Pancreas (tissue), 10 donors: Measurements from ENCODE around the gene MED26. TPM values are rescaled to one million over a fixed set of nuclear protein-coding genes. Genes with fewer than 3 reads are reported as not detected.
A peak's percentile ranks its signal among the peaks of the same experiment; 100 is the strongest.

ENCODE experiments used
- ATAC-seq, 4 donors: fragments of 200-7000 bp; cut with Tn5 transposase; one replicate each; pipeline versions ENCODE4 v1.8.0 to v1.9.1; 2020; ENCODE audit warnings: mild to moderate bottlenecking in 4 of 4, moderate library complexity in 4 of 4
- DNase-seq, 6 donors: peaks; one replicate each; pipeline ENCODE4 v3.0.0-alpha.2; 2020
- FAIRE-seq: peaks from 2 replicates; lab custom pipeline; 2012; peaks lifted over from hg19 to GRCh38; lab: Jason Lieb, UNC
- H3K27ac ChIP-seq, 4 donors: fragments of 200-600 bp; sonication (generic); 1 replicate in 3 of 4; 2 replicates in 1 of 4; pipeline versions ENCODE4 v1.5.0 to v1.8.0; 2020
- H3K27me3 ChIP-seq, 4 donors: fragments of 200-600 bp; one replicate each; pipeline ENCODE4 v1.8.0; 2021
- H3K36me3 ChIP-seq, 3 donors: fragments of 200-600 bp; sonication (generic) in 1 of 3; one replicate each; pipeline versions ENCODE4 v1.5.0 to v1.8.0; 2020 to 2021
- H3K4me1 ChIP-seq, 3 donors: fragments of 200-600 bp; one replicate each; pipeline ENCODE4 v1.8.0; 2021
- H3K4me3 ChIP-seq, 4 donors: fragments of 200-600 bp; sonication (generic) in 2 of 4; one replicate each; pipeline versions ENCODE4 v1.5.0 to v1.8.0; 2020 to 2021
- H3K9me3 ChIP-seq, 4 donors: fragments of 200-600 bp; one replicate each; pipeline ENCODE4 v1.8.0; 2021
- WGBS, 2 donors: extraction: QIAGEN DNeasy Blood & Tissue Kit; methylation state at CpG; one replicate each; pipeline ENCODE4 v1.1.7; 2013; 5-methylcytosine and 5-hydroxymethylcytosine counted together
- intact Hi-C, 3 donors: fragments of 100-400 bp; cut with DNase I; formaldehyde crosslinking; loops; one replicate each; pipeline versions ENCODE4 v1.11.1 to v1.14.2; 2022
- polyA plus RNA-seq, 2 donors: library from polyadenylated mRNA; stranded (reverse); fragments of 200-250 nt; gene quantifications; one replicate each; pipeline ENCODE4 v1.2.3, GENCODE V29; 2013
- total RNA-seq, 6 donors: library from RNA; stranded (reverse); fragmentation: NEBNext Ultra II Directional in 4 of 6; extraction: Animal tissue kit (Norgen Biotek cat#: 25700) in 4 of 6; gene quantifications; one replicate each; pipeline versions ENCODE4 v1.2.1 to v1.2.4, GENCODE V29; 2021 to 2023
- TF ChIP-seq, protein P1 (sequence below), 4 donors: fragments of 200-600 bp; sonication (generic) in 3 of 4; IDR thresholded peaks; one replicate each; pipeline versions ENCODE4 v1.5.0 to v1.8.0; 2021; ENCODE audit warnings: antibody characterized with exemption in 4 of 4
- donor health status: healthy with polysubstance abuse.
- donor health status: DM: no; HTN: no; CAD: no; lungs with moderate emphysema.
- donor health status: DM: no; HTN: no; CAD: no.
- donor health status: control.
- donor health status: control.
- donor health status: Bipolar disorder and iron deficiency.
- donor health status: DM: yes; HTN: yes; CAD: no.
- donor health status: DM: no; HTN: no; CAD: no.
- donor health status: DM: no; HTN: no; CAD: no.
- donor health status: DM: yes; HTN: yes; CAD: no.

MED26 gene
- total and polyA plus RNA-seq, 8 donors = 3.7 to 7.1 (median 4.0) TPM

DNA sequence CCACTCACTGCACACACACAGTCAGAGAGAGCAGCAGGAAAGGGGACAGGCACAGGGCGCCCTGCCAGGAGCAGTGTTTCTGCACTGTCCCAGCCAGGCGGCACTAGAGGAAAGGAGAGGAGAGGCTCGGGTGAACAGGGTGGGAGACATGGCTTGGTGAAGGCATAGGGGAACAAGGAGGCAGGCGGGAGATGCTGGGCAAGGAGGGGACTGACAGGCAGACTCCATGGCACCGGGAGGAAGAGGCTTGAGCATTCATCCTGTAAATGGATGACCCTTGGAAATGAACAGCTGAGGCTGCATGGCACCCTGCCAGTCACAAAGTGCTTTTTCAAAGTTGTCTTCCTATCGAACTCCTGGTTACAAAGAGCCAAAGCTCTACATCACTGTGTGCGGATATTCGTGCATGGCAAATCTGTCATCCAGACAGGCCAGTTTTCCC is 22.4 kb downstream of the MED26 start:
- no peaks in the 10 kb centered on the region for H3K9me3 ChIP-seq
- H3K27me3 ChIP-seq = no peaks in the 10 kb centered on the region
- peaks cover 10 to 19% (median 15%) of the 10 kb centered on the region in 3 donors for H3K4me1 ChIP-seq
- 53 to 60% methylated on average over 8 of the region's 8 CpGs for WGBS, 2 donors
- ATAC-seq = peak in 3 of 4 donors; percentile 14 to 24 (median 22)
- H3K4me3 ChIP-seq = no peak overlapping the region
- FAIRE-seq = no peak
- intact Hi-C loops = no loop called here
- no peaks in the 10 kb centered on the region for H3K36me3 ChIP-seq
- TF ChIP-seq, protein P1, sequence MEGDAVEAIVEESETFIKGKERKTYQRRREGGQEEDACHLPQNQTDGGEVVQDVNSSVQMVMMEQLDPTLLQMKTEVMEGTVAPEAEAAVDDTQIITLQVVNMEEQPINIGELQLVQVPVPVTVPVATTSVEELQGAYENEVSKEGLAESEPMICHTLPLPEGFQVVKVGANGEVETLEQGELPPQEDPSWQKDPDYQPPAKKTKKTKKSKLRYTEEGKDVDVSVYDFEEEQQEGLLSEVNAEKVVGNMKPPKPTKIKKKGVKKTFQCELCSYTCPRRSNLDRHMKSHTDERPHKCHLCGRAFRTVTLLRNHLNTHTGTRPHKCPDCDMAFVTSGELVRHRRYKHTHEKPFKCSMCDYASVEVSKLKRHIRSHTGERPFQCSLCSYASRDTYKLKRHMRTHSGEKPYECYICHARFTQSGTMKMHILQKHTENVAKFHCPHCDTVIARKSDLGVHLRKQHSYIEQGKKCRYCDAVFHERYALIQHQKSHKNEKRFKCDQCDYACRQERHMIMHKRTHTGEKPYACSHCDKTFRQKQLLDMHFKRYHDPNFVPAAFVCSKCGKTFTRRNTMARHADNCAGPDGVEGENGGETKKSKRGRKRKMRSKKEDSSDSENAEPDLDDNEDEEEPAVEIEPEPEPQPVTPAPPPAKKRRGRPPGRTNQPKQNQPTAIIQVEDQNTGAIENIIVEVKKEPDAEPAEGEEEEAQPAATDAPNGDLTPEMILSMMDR (IDR thresholded peaks at IDR 0.05) = no peak
- no peak overlapping the region for H3K27ac ChIP-seq
- peak in 1 of 6 donors; percentile 63 for DNase-seq

DNA sequence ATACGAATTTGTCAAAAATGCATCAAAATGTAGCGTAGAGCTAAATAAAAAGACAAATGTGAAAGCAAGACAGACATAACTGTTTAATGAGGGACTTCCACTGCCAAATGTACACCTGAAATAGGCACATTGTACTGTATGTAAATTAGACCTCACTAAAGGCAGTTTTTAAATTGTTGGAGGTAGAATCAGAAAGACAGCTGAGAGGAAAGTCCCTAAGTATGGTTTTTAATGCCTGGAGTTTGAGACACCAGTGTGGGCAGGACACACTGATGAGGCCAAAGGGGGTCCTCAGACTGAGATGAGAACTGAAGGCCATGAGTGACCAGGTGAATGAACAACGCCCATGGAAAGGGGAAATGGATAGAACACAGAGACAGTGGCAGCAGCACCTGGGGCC is 22.9 kb downstream of the MED26 start:
- 85% methylated on average over 3 of the region's 3 CpGs for WGBS, 2 donors
- TF ChIP-seq, protein P1 (IDR thresholded peaks at IDR 0.05) = no peak
- Histone ChIP-seq H3K27me3 (no peaks in the 10 kb centered on the region), H3K4me3 (no peak overlapping the region), H3K36me3 (no peaks in the 10 kb centered on the region), H3K9me3 (no peaks in the 10 kb centered on the region), H3K4me1 (peaks cover 10 to 19% (median 15%) of the 10 kb centered on the region in 3 donors), H3K27ac (no peak overlapping the region)
- FAIRE-seq = no peak
- no peak for DNase-seq
- intact Hi-C loops = no loop called here
- no peak for ATAC-seq

DNA sequence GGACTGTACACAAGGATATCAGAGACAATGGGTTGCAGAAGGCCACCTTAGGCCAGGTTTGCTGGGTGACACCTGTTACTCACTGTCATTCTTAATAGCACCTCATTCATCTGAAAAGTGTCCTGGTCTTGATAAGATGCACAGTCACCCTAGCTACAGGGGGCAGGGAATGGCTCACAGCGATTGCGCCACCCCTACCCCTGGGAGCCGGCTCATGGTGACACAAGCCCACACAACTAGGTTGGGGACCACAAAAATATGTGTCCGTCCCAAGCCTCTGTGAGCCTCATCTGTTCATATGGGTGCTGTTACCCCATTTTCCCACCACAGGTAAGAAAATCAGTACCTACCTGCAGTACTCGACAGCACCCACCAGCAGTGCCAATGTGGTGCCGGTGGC is 23.4 kb downstream of the MED26 start:
- DNase-seq = peak in 1 of 6 donors; percentile 17
- peaks cover 10 to 19% (median 15%) of the 10 kb centered on the region in 3 donors for H3K4me1 ChIP-seq
- intact Hi-C loops = no loop called here
- TF ChIP-seq, protein P1 (IDR thresholded peaks at IDR 0.05) = no peak
- H3K27me3 ChIP-seq = no peaks in the 10 kb centered on the region
- WGBS, 2 donors = 84 to 94% methylated on average over 6 of the region's 6 CpGs
- ATAC-seq = no peak
- FAIRE-seq = no peak
- no peaks in the 10 kb centered on the region for H3K9me3 ChIP-seq
- no peak overlapping the region for H3K27ac ChIP-seq
- H3K36me3 ChIP-seq = no peaks in the 10 kb centered on the region
- no peak overlapping the region for H3K4me3 ChIP-seq

DNA sequence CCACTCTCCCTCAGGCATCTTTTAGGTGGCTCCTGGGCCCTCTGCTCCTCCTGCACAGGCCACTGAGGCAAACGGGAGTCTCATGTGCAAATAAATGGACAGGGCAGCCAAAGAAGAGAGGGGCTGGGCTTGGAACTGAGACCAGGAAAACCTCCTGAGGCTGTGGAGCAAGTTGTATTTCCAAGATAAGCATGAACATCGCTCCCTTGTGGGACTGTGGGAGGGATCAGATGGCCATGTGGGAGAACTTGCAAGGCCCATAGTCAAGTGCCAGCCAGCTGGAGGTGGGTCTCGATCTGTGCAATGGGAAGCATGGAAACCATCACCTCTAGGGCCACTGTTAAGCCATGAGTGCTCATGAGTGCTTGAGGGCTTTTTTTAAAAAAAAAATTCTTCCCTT is 24.9 kb downstream of the MED26 start:
- DNase-seq (peak in 1 of 6 donors; percentile 13), ATAC-seq (peak in 2 of 4 donors; percentile 35 to 58), FAIRE-seq (no peak)
- TF ChIP-seq, protein P1 (IDR thresholded peaks at IDR 0.05) = no peak
- 20 to 21% methylated on average over 3 of the region's 3 CpGs for WGBS, 2 donors
- Histone ChIP-seq H3K36me3 (no peaks in the 10 kb centered on the region), H3K27ac (no peak overlapping the region), H3K4me3 (no peak overlapping the region), H3K4me1 (peaks cover 5 to 11% (median 6%) of the 10 kb centered on the region in 3 donors), H3K27me3 (no peaks in the 10 kb centered on the region), H3K9me3 (no peaks in the 10 kb centered on the region)
- intact Hi-C loops = no loop called here

DNA sequence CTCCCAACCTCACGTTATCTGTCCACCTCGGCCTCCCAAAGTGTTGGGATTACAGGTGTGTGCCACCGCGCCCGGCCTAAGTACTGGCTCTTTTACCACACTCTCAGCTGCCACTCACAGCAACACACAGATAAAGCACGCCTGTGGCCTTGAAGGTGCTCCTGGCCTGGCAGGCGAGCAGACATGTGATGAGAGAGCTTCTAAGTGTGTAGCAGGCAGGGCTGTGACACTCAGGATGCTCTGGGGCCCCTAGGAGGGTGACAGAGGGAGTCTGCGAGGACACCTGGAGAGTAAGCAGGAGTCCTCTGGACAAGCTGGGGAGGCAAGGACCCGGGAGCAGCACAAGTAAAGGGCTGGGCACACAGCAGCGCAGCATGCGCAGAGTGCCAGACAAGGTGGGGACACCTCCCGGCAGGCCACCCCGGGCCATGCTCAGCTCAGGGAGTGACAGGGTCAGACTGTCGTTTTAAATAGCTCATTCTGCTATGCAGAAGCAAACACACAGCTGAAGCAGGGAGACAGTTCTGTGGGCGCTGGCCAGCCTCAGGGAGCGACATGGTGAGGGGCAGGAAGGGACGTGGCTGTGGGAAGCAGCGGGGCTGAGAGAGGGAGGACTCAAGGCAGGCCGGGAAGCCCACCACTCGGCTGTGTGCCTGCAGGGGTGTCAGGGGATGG is 26.5 kb downstream of the MED26 start:
- 73 to 74% methylated on average over 20 of the region's 20 CpGs for WGBS, 2 donors
- no peak overlapping the region for H3K27ac ChIP-seq
- H3K36me3 ChIP-seq = no peaks in the 10 kb centered on the region
- DNase-seq = peak in 1 of 6 donors; percentile 62
- no peaks in the 10 kb centered on the region for H3K27me3 ChIP-seq
- ATAC-seq = peak in 2 of 4 donors; percentile 19 to 28
- H3K4me1 ChIP-seq = peaks cover 0 to 6% (median 0%) of the 10 kb centered on the region in 3 donors
- TF ChIP-seq, protein P1 (IDR thresholded peaks at IDR 0.05) = no peak
- no peaks in the 10 kb centered on the region for H3K9me3 ChIP-seq
- no peak for FAIRE-seq
- intact Hi-C loops = no loop called here
- no peak overlapping the region for H3K4me3 ChIP-seq
